Left lobe of liver (tissue), 2 donors: ENCODE results near the gene CYP51A1. TPM values are rescaled to one million over a fixed set of nuclear protein-coding genes. Genes with fewer than 3 reads are reported as not detected.
"Not testable (repeated sequence)": the region's sequence is repeated elsewhere in the genome, so short reads cannot be mapped to it uniquely, and the experiment has no call there.

Source experiments
- ATAC-seq: fragments of 200-7000 bp; cut with Tn5 transposase; one replicate; pipeline ENCODE4 v1.9.1; 2020; ENCODE audit warnings: mild to moderate bottlenecking, moderate library complexity
- DNase-seq: peaks from one replicate; pipeline ENCODE4 v3.0.0-alpha.2; 2020; ENCODE audit warnings: low spot score
- total RNA-seq: library from RNA; stranded (reverse); gene quantifications from one replicate; pipeline ENCODE4 v1.2.1, GENCODE V29; 2021
- donor health status: DM: no; HTN: no; CAD: no; lungs with moderate emphysema.
- donor health status: DM: no; HTN: yes; CAD: no.

Gene CYP51A1
- total RNA-seq, 1 donor from 2014 or later = 77.5 TPM

DNA sequence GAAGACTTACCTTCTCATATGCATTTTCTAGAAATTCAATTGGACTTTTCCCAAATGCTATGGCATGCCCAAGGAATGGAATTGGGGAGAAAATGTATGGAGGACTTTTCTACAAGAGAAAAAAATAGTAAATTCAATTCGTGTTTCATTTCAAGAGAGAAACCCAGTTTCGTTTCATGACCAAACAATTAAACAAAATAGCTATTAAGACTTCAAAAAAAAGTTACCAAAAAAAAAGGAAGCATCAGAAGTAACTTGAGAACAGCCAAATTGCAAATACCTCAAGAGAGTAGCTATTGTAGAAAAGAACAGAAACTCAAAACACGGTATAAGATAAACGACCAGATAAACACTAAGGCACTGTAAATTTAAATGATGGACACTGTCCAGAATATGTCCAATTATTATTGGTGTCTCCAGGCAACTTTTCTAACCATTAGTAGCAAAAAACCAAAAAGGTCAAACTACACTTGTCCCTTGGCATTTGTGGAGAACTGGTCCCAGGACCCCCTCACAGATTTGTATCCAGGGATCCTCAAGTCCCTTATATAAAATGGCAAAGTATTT, 2.4 kb downstream of the CYP51A1 start:
- ATAC-seq (no peak), DNase-seq (no peak)

DNA sequence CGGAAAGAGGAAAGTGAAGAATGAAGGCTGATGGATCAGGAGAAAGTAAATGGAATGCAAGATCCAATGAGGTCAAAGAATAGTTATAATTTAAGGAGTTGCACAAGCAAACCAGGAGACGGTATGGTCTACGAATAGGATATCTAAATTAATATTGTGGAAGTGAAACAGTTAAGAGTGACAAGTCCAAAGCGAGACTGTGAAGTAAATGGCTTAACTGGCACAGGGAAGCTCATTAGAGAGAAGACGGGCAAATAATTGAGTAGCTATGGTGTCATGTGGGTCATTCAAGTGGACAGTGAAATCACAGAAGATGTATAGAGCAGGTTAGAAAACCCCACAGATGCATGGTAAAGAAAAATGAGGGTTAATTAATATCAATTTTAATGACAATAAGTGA, 3.2 kb downstream of the CYP51A1 start:
- DNase-seq = no peak
- ATAC-seq = no peak

DNA sequence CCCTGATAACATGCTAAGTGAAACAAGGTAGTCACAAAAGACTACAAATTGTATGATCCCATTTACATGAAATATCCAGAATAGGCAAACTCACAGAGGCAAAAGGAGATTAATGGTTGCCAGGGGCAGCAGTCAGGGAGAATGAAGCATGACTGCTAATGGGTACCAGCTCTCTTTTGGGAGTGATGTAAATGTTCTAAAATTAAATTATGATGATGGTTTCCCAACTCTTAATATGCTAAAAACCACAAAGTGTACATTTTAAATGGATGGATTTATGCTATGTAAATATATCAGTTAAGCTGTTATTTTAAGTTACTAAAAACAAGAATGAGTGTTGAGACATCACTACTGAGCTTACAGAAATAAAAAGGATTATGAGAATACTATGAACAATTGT, 12.6 kb downstream of the CYP51A1 start:
- DNase-seq (no peak), ATAC-seq (no peak)

DNA sequence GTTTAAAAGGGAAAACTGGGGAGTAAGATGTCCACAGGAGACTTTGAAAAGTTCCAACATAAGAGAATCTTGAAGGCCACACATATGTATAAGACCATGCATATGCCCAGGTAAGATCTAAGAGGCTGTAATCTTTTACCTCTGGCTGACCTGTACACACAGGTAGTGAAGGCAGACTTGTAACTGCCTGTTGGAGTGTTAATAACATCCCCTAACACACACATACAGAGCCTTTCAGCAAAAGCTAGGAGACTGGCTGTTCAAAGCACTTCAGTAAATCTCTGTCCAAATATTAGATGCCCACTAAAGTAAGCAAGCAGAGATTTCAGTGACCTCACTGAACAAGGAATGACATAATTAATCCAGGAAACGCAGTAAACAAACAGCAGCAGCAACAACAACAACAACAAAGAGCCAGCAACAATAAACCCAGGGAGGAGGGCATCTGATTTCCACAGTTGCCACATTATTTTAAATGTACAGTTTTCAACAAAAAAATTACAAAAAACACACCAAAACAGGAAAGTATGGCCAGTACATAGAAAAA, 15.0 kb downstream of the CYP51A1 start:
- ATAC-seq (no peak), DNase-seq (no peak)

DNA sequence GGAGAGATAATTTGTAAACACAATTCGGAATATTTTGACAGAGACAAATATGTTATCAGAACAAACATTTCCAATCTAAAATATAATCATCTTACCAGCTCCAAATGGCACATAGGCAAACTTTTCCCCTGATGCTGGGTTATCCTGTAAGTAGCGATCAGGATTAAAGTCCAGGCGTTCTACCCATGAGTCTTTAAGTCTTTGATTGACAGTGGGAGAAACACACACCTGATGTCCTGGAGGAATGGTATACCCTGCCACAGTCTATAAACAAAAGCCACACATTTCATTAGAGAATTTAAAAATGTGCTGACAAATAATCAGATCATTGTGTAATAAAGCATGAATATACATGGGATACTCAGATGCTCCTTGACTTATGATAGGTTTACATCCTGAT, 17.3 kb downstream of the CYP51A1 start:
- ATAC-seq = no peak
- no peak for DNase-seq

DNA sequence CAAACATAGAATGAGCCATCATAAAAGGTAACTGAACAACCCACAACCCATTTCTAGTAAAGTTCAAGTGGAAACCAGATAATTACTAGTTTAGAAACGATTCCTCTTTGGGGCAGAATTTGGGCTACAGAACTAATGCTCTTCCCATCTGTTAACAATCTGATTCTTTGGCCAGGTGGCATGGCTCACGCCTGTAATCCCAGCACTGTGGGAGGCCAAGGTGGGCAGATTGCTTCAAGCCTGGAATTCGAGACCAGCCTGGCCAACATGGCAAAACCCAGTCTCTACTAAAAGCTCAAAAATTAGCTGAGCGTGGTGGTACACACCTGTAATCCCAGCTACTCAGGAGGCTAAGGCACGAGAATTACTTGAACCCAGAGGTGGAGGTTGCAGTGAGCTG, 18.5 kb downstream of the CYP51A1 start:
- no peak for DNase-seq
- ATAC-seq = no peak

DNA sequence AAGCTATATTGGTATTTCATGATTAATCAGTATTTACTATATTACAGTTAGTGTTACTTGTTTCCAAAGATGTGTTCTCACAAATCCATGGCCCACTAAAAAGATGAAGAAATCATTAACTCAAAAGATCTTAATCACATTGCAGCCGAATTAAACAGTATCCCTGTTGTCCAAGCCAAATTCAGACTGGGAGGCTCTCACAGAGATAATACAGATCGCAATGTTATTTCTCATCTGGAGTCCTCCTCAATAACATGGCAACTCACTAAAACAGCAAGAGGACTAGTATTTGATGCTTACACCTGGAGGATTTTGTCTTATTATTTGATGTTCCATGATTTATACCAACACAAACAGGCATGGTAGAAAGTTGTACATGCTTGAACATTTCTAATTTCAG, 23.4 kb downstream of the CYP51A1 start:
- DNase-seq = no peak
- no peak for ATAC-seq

DNA sequence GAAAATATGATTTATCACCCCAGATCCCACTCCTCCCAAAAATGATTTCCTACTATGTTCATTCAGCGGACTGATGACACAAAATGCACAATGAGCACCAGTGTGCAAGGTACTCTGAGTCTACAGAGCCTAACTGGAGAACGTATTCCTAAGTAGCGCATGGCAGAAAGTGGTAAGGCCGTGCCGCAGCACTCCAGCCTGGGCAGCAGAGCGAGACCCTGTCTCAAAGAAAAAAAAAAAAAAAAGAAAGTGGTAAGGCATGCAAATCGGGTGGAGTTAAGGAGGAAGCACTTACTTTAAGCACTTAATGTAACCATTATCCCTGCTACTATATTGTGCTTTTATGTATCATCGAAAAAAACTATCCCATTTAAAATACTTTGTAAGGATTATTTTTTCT, 25.5 kb downstream of the CYP51A1 start:
- ATAC-seq = no peak
- no peak for DNase-seq

DNA sequence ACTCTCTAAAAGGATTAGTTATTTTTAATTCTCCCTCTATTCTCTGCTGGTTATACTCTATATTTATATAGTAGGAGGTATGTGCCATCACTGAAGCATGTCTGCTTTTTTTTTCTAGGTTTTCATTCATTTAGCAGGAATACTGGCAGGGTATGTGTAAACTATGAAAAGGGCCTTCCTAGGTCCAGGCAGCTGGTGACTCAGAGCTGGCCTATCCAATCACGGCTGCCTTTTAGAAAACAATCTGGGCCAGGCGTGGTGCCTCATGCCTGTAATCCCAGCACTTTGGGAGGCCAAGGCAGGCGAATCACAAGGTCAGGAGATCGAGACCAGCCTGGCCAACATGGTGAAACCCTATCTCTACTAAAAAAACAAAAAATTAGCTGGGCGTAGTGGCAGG, 31.4 kb downstream of the CYP51A1 start:
- not testable (repeated sequence) for ATAC-seq, DNase-seq

DNA sequence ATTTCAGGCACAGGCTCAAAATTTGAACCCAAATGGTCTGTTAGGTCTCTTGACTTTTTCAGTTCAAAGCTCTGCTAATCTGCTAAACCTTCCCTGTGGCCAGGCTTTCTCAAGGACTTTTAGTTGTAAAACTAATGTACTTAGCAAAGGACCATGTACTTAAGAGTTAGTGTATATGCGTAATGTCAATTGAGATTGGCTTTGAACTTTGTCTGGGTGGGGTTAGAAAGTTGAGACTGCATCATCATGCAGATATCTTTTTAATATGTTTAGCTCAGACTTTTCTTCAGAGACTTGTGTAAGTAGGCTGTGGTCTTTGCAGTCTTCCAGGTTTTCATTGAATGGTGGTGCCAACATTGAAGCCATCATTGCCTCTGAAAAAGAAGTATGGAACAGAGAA, 33.7 kb downstream of the CYP51A1 start:
- ATAC-seq (no peak), DNase-seq (no peak)

DNA sequence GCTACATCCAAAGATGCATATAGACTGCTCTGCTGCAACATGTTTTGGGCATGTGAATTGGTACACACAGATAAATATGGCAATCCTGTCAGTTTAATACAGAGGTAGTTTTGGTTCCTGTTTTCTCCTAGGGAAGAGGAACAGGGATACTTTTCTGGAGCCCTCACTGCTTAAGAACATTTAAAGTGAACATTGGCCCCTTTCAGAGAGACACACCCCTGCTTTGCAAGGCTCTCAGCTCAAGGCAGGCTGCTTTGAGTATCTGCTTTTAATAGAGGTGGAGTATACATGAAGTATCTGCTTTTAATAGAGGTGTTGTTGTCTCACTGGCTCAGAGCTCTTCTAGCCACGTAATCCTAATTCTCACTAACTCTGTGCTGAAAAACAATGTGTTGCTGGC, 38.9 kb downstream of the CYP51A1 start:
- DNase-seq (no peak), ATAC-seq (peak; percentile 17)

DNA sequence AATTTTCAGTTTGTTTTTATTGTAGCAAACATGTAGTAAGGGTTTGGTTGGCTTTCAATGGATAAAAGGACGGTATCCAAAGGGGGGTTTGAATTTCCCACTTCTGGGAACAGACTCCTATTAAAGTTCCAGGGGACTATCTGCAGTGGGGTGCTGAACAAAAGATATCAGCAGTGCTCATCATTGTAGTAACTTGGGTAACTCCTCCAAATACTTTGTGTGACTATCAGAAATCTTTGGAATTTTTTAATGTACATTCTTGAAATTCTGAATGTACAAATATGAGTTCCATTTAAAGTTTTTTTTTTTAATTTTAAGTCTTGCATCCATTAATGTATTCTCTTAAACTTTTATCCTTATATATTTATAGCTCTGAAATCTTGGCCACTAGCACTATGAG, 42.1 kb downstream of the CYP51A1 start:
- no peak for ATAC-seq
- DNase-seq = no peak

DNA sequence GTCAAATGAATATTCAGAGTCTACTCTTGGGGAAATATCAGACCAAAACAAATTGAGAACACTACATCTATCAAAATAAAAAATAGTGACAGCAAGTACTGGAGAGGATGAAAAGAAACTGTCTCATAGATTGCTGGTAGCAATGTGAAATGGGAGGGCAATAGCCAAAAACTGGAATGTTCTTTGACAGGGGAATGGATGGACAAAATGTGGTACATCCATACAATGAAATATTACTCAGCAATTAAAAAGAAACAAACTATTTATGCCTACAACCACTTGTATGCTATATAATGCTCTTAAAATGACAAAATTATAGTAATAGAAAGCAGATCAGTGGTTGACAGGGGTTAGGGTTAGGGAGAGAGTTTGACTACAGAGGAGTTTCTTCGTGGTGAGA, 46.0 kb downstream of the CYP51A1 start:
- ATAC-seq = no peak
- DNase-seq = no peak

DNA sequence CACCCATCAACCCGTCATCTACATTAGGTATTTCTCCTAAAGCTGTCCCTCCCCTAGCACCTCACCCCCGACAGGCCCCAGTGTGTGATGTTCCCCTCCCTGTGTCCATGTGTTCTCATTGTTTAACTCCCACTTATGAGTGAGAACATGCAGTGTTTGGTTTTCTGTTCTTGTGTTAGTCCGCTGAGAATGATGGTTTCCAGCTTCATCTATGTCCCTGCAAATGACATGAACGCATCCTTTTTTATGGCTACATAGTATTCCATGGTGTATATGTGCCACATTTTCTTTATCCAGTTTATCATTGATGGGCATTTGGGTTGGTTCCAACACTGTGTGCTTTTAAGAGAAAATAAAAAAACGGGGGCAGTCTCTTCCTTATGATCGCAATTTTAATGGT, 50.4 kb downstream of the CYP51A1 start:
- DNase-seq, ATAC-seq: not testable (repeated sequence)

DNA sequence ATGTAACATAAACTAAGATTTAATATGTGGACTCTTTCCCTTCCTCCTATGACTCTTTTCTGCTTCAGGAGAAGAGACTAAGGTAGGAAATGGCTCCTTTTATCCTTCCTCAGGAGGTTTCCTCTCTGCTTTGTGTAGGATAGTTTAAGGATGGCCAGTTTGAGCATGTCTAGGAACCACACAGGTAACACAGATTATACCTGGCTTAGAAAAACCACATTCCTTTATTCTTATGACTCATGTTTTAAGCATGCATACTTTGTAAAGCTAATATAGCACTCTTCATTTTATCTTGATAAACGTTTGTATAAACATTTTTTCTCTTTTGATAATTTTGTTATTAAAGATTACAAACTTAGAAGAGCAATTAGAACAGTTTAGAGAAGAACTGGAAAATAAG, 57.8 kb downstream of the CYP51A1 start:
- ATAC-seq (no peak), DNase-seq (no peak)

DNA sequence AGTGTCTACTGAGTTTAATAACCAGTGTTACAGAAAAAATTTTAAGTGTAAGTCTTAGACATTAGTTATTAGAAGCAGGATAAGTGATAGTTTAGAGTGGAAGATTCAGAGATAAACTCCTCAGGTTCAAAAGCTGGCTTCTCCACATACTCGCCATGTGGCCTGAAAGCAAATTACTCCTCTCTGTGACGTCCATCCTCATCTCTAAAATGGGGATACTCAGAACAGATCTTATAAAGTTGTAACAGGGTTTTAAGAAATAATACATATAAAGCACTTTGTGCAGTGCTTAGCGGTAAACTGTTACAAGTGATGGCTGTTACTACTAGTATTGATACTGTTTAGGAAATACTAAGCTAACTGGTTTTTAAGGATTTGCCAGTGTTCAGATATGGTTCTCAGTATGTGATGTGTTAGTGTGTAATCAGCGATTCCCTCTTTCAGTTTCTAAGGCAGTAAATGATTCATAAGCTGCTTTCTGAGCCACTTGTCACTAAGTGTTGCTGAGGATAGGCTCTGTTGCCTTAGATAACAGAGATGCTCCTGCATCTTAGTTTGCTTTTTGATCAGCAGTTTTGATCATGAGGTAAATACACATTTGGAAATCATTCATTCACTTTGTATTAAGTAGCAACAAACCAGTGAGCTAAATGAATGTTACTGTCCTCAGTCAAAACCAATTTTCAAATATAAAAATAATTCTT, 58.7 kb downstream of the CYP51A1 start:
- DNase-seq (no peak), ATAC-seq (no peak)

DNA sequence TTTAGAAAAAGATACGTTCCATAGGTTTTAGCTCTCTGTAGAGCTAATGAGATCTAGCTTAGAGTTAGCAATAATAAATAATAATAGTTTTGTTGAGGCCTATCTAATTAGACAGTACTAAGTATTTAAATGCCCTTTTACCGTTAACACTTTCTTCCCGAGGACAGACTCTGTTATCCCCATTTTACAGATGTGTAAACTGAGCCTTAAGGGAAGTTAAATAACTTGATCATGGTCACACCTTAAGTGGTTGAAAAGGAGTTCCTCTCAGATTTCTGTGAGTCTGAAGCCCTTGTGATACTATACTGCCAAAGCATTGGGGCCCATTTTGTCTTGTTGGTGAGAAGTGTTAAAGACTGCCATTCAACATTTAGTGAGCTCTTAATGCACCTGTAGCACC, 61.6 kb downstream of the CYP51A1 start:
- no peak for ATAC-seq

DNA sequence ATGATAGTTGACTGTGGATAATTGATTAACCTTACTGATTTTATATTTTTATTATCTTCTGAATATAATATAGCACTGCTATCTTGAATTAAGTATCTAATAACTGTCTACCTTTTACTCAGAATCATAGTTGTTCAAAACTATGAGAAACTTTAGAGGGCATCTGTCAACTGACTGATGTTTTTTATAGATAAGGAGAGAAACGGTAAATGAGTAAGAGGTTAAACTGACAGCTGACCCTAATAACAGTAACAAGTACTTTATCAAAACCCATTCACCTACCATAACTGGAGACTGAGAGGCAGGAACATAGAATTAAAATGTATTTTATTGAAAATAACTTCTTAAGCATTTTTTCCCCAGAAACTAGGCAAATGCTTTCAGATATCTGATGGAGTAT, 62.2 kb downstream of the CYP51A1 start:
- ATAC-seq (no peak), DNase-seq (no peak)

More for the DNA sequence above, 61.6 kb downstream of the CYP51A1 start:
- DNase-seq = no peak

DNA sequence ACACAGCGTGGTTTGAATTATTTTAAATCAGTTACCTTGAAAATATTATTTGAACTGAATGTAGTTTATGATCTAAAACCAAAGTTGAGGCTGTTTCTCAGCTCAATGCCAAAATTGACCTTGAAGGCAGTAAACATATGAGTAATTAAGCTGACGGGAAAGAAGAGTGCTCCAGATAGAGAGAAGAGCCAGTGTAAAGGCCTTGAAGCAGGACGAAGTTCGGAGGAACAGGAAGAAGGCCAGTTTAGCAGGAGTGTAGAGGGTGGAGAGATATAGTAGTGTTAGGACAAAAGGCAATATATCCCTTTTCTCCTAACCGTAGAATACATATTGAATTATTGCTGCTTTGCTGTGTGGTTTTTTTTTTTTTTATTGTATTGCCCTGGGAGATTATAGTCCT, 63.2 kb downstream of the CYP51A1 start:
- no peak for DNase-seq
- peak; percentile 53 for ATAC-seq

DNA sequence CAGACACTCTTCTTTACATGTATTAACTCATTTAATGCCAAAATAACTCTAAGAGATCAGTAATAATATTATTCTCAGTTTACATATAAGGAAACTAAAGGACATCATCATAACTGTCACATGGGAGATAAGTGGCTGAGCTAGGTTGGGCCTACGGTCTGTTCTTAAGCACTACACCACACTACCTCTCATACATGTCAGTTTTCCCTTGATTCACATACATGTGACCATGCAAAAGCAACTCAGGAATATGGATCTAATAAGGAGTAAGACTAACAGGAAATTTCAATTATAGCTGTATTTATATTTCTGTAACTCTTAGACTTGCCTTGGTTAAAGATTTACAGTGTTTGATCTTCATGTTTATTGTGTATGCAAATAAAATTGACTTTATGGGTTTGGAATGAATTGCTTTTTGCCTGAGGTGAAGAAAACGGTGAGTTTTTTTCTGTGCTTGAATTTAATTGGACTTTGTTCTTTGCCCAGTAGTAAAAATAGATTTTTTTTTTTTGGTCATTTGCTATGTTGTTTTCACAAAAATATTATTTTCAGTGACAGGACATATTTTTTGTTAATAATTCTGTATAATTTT, 69.7 kb downstream of the CYP51A1 start:
- DNase-seq (no peak), ATAC-seq (peak; percentile 69)
